NB4 (cell line): ENCODE measurements around the gene MRRF.

ENCODE experiments used
- CTCF ChIP-seq: IDR thresholded peaks from one replicate; pipeline ENCODE4 v1.5.1; 2012; ENCODE audit warnings: low read depth, low read length
- MAX ChIP-seq: IDR thresholded peaks from 2 replicates; pipeline ENCODE4 v1.6.1; 2011; ENCODE audit warnings: low read depth, low read length
- MYC ChIP-seq: IDR thresholded peaks from 2 replicates; pipeline ENCODE4 v1.6.1; 2011; ENCODE audit warnings: low read depth, low read length
- POLR2A ChIP-seq: IDR thresholded peaks from 2 replicates; pipeline ENCODE4 v1.6.1; 2011; ENCODE audit warnings: mild to moderate bottlenecking; ENCODE audit not compliant: insufficient read length; ENCODE audit errors: extremely low read depth

- no peak for TF ChIP-seq POLR2A
- TF ChIP-seq CTCF, result no peak
- no peak for TF ChIP-seq MAX
- no peak for TF ChIP-seq MYC
These were observed 22.1 kb downstream of the MRRF start for GRCh38 chr9:122286764-122287163.
